ENCODE data around the gene HNRNPL.

- TF ChIP-seq POLR2A (IDR thresholded peaks at IDR 0.05; ENCODE audit: low read depth, low read length) (no peak), POLR2AphosphoS5 (IDR thresholded peaks at IDR 0.05; ENCODE audit: low read depth, low read length) (no peak), PAX5 (IDR thresholded peaks at IDR 0.05; ENCODE audit: insufficient read depth, low read length, severe bottlenecking) (no peak)
Observed at GRCh38 chr19:38793177-38793576, 56.6 kb downstream of the HNRNPL start.

Measured in GM12891 (cell line).